Glomerular visceral epithelial cell (primary cell): Measurements from ENCODE around the gene IFT122.

Experiments used
- DNase-seq: peaks from one replicate; pipeline ENCODE4 v3.0.0-alpha.2; 2016; ENCODE audit errors: extremely low spot score

IFT122 gene

GRCh38 chr3:129555616-129556357, 115.8 kb downstream of the IFT122 start:
- DNase-seq, result no peak

GRCh38 chr3:129556358-129556695, 116.3 kb downstream of the IFT122 start:
- DNase-seq, result no peak

- DNase-seq, result no peak
Observed at GRCh38 chr3:129556890-129557547, 117.0 kb downstream of the IFT122 start.

- no peak for DNase-seq
Observed at GRCh38 chr3:129557548-129557894, 117.5 kb downstream of the IFT122 start.

- peak; percentile 58 for DNase-seq
Observed at GRCh38 chr3:129558081-129558771, 118.2 kb downstream of the IFT122 start.

- peak; percentile 93 for DNase-seq
Observed at GRCh38 chr3:129558772-129559564, 118.9 kb downstream of the IFT122 start.

GRCh38 chr3:129559565-129560079, 119.6 kb downstream of the IFT122 start:
- no peak for DNase-seq

- DNase-seq, result peak; percentile 40
Observed at GRCh38 chr3:129560269-129560787, 120.3 kb downstream of the IFT122 start.

GRCh38 chr3:129560911-129561594, 121.0 kb downstream of the IFT122 start:
- peak; percentile 79 for DNase-seq

- DNase-seq, result no peak
Observed at GRCh38 chr3:129561619-129562248, 121.7 kb downstream of the IFT122 start.

GRCh38 chr3:129562803-129563202, 122.8 kb downstream of the IFT122 start:
- DNase-seq, result no peak

GRCh38 chr3:129563332-129563731, 123.3 kb downstream of the IFT122 start:
- no peak for DNase-seq

- DNase-seq, result no peak
Observed at GRCh38 chr3:129563850-129564535, 124.0 kb downstream of the IFT122 start.

GRCh38 chr3:129564981-129565644, 125.1 kb downstream of the IFT122 start:
- no peak for DNase-seq

GRCh38 chr3:129565902-129566301, 125.9 kb downstream of the IFT122 start:
- DNase-seq, result no peak

- DNase-seq, result no peak
Observed at GRCh38 chr3:129567176-129567705, 127.2 kb downstream of the IFT122 start.

- DNase-seq, result no peak
Observed at GRCh38 chr3:129567939-129568338, 127.9 kb downstream of the IFT122 start.

GRCh38 chr3:129569856-129570255, 129.8 kb downstream of the IFT122 start:
- DNase-seq, result no peak
